Stimulated activated CD8-positive, alpha-beta memory T cell treated with anti-CD3 and anti-CD28 coated beads, Interleukin-12 subunit alpha, Interleukin-12 subunit beta, amount 100 ng/mL, for 24 hours (primary cell): ENCODE measurements around the gene EGFL7.
"Not testable (repeated sequence)": the region's sequence is repeated elsewhere in the genome, so short reads cannot be mapped to it uniquely, and the experiment has no call there.

ENCODE experiments used
- DNase-seq: peaks from one replicate; pipeline ENCODE4 v3.0.0-alpha.2; 2020; ENCODE audit errors: extremely low read depth

EGFL7 gene

GRCh38 chr9:136697146-136697820, 34.6 kb downstream of the EGFL7 start:
- DNase-seq: no peak

GRCh38 chr9:136697821-136698526, 35.3 kb downstream of the EGFL7 start:
- no peak for DNase-seq

- no peak for DNase-seq
These were observed 36.0 kb downstream of the EGFL7 start for GRCh38 chr9:136698635-136699246.

- no peak for DNase-seq
These were observed 37.6 kb downstream of the EGFL7 start for GRCh38 chr9:136700304-136700703.

GRCh38 chr9:136700959-136701667, 38.4 kb downstream of the EGFL7 start:
- peak; percentile 41 for DNase-seq

- no peak for DNase-seq
These were observed 38.9 kb downstream of the EGFL7 start for GRCh38 chr9:136701668-136702053.

GRCh38 chr9:136703276-136703860, 40.7 kb downstream of the EGFL7 start:
- no peak for DNase-seq

- DNase-seq: not testable (repeated sequence)
These were observed 42.0 kb downstream of the EGFL7 start for GRCh38 chr9:136704741-136705140.

- DNase-seq: no peak
These were observed 42.8 kb downstream of the EGFL7 start for GRCh38 chr9:136705564-136705963.

GRCh38 chr9:136707011-136707410, 44.3 kb downstream of the EGFL7 start:
- DNase-seq: no peak

- DNase-seq: no peak
These were observed 45.3 kb downstream of the EGFL7 start for GRCh38 chr9:136707849-136708517.

GRCh38 chr9:136709454-136710109, 46.9 kb downstream of the EGFL7 start:
- DNase-seq: no peak

- no peak for DNase-seq
These were observed 47.8 kb downstream of the EGFL7 start for GRCh38 chr9:136710543-136710942.

- DNase-seq: not testable (repeated sequence)
These were observed 48.5 kb downstream of the EGFL7 start for GRCh38 chr9:136711219-136711648.

GRCh38 chr9:136711751-136712689, 49.3 kb downstream of the EGFL7 start, which contains the start of gene DIPK1B:
Gene DIPK1B, plus strand, starts transcription at chr9:136712572. Its CDS starts 94 bp downstream, at chr9:136712666.
- no peak for DNase-seq

GRCh38 chr9:136712690-136713544, 50.2 kb downstream of the EGFL7 start:
- no peak for DNase-seq

- DNase-seq: no peak
These were observed 50.8 kb downstream of the EGFL7 start for GRCh38 chr9:136713550-136713949.

GRCh38 chr9:136714096-136714892, 51.6 kb downstream of the EGFL7 start:
- no peak for DNase-seq
